H1 (cell line): ENCODE results near the gene XRN2. TPM values are rescaled to one million over a fixed set of nuclear protein-coding genes. Genes with fewer than 3 reads are reported as not detected.

ENCODE experiments used
- CTCF ChIA-PET: fragments of 300-600 bp; sonication (Branson Sonifier 250); formaldehyde crosslinking; loops from one replicate; lab custom pipeline; 2021; ENCODE audit not compliant: partially characterized antibody; lab: Charles Lee
- POLR2A ChIA-PET: fragments of 300-600 bp; sonication (Branson Sonifier 250); formaldehyde crosslinking; loops from one replicate; lab custom pipeline; 2021; ENCODE audit warnings: inconsistent platforms; ENCODE audit not compliant: partially characterized antibody; lab: Charles Lee
- DNase-seq, 2 experiments: peaks; one replicate each; pipeline versions ENCODE4 v3.0.0 to v3.0.0-alpha.2; 2010 to 2022; ENCODE audit warnings: low spot score in 2 of 2, low read depth in 1 of 2, mixed read lengths in 1 of 2
- FAIRE-seq: peaks from 2 replicates; lab custom pipeline; 2011; peaks lifted over from hg19 to GRCh38; lab: Jason Lieb, UNC
- H2AFZ ChIP-seq: 2 replicates; pipeline ENCODE4 v1.8.1; 2012; ENCODE audit warnings: low read length, inconsistent platforms
- H2AK5ac ChIP-seq: 2 replicates; pipeline ENCODE4 v1.6.1; 2013; ENCODE audit warnings: low read depth, low read length
- H2BK120ac ChIP-seq: replicated peaks from 2 replicates; pipeline ENCODE3; 2013; ENCODE audit warnings: low read depth, low read length, inconsistent platforms
- H2BK12ac ChIP-seq: 2 replicates; pipeline ENCODE4 v1.6.1; 2013; ENCODE audit warnings: low read depth, low read length
- H2BK15ac ChIP-seq: 2 replicates; pipeline ENCODE4 v1.6.1; 2013; ENCODE audit warnings: low read length
- H2BK20ac ChIP-seq: 2 replicates; pipeline ENCODE4 v1.6.1; 2013; ENCODE audit warnings: low read length
- H2BK5ac ChIP-seq: 2 replicates; pipeline ENCODE4 v1.6.1; 2013; ENCODE audit warnings: low read depth, low read length
- H3K14ac ChIP-seq: 2 replicates; pipeline ENCODE4 v1.6.1; 2013; ENCODE audit warnings: inconsistent platforms; ENCODE audit not compliant: insufficient read length
- H3K18ac ChIP-seq: 2 replicates; pipeline ENCODE4 v1.6.1; 2013; ENCODE audit warnings: low read length; ENCODE audit errors: extremely low read depth
- H3K23ac ChIP-seq: 2 replicates; pipeline ENCODE4 v1.6.1; 2013; ENCODE audit warnings: inconsistent platforms; ENCODE audit not compliant: insufficient read length
- H3K23me2 ChIP-seq: 2 replicates; pipeline ENCODE4 v1.6.1; 2013; ENCODE audit warnings: low read depth, low read length
- H3K27ac ChIP-seq: 2 replicates; pipeline ENCODE4 v1.6.1; 2011; ENCODE audit warnings: low read depth, low read length, inconsistent platforms
- H3K27me3 ChIP-seq, 4 experiments: replicated peaks in 1 of 4; 1 replicate in 1 of 4; 2 replicates in 3 of 4; pipeline versions ENCODE4 v1.6.1 to v1.8.1; 2011 to 2013; ENCODE audit warnings: low read length in 3 of 4, mild to moderate bottlenecking in 3 of 4, inconsistent platforms in 2 of 4, mixed read lengths in 2 of 4, moderate library complexity in 1 of 4; ENCODE audit not compliant: control insufficient read depth in 3 of 4, insufficient read depth in 3 of 4; ENCODE audit errors: extremely low read depth in 1 of 4
- H3K36me3 ChIP-seq, 4 experiments: 2 replicates each; pipeline versions ENCODE4 v1.6.1 to v1.8.1; 2011 to 2013; ENCODE audit warnings: mild to moderate bottlenecking in 4 of 4, low read length in 3 of 4, moderate library complexity in 2 of 4, control low read depth in 1 of 4, inconsistent platforms in 1 of 4; ENCODE audit not compliant: insufficient read depth in 4 of 4, control insufficient read depth in 2 of 4
- H3K4ac ChIP-seq: replicated peaks from 2 replicates; pipeline ENCODE3; 2013; ENCODE audit warnings: low read length, low read depth, mixed read lengths, inconsistent platforms; ENCODE audit not compliant: insufficient read length
- H3K4me1 ChIP-seq, 4 experiments: replicated peaks in 1 of 4; 1 replicate in 1 of 4; 2 replicates in 3 of 4; pipeline versions ENCODE4 v1.6.1 to v1.8.1; 2011 to 2013; ENCODE audit warnings: low read length in 3 of 4, inconsistent platforms in 2 of 4, mixed read lengths in 1 of 4; ENCODE audit not compliant: insufficient read depth in 4 of 4, control insufficient read depth in 3 of 4
- H3K4me2 ChIP-seq, 2 experiments: 2 replicates each; pipeline versions ENCODE4 v1.6.1 to v1.8.1; 2011 to 2013; ENCODE audit warnings: low read depth in 2 of 2, low read length in 2 of 2, control low read depth in 1 of 2, inconsistent platforms in 1 of 2, mild to moderate bottlenecking in 1 of 2; ENCODE audit not compliant: insufficient read depth in 1 of 2
- H3K4me3 ChIP-seq, 4 experiments: fragments of 200-600, 300-600 bp in 1 of 4; sonication (generic), shearing (Covaris generic), sonication (Bioruptor Twin) in 1 of 4; 2 replicates each; pipeline versions ENCODE4 v1.5.1 to v1.8.1; 2011 to 2016; ENCODE audit warnings: low read length in 4 of 4, low read depth in 3 of 4, control low read depth in 2 of 4, inconsistent platforms in 2 of 4, mild to moderate bottlenecking in 2 of 4, mixed read lengths in 1 of 4, moderate library complexity in 1 of 4; ENCODE audit not compliant: insufficient read depth in 2 of 4; ENCODE audit errors: extremely low read depth in 1 of 4
- H3K56ac ChIP-seq: replicated peaks from 2 replicates; pipeline ENCODE3; 2013; ENCODE audit warnings: low read depth, mild to moderate bottlenecking, mixed read lengths, low read length, inconsistent platforms; ENCODE audit not compliant: insufficient read length
- H3K79me1 ChIP-seq: 2 replicates; pipeline ENCODE4 v1.6.1; 2013; ENCODE audit warnings: low read depth, low read length, control low read depth
- H3K79me2 ChIP-seq, 2 experiments: 2 replicates each; pipeline versions ENCODE4 v1.6.1 to v1.8.1; 2012 to 2013; ENCODE audit warnings: low read length in 2 of 2, mild to moderate bottlenecking in 2 of 2, inconsistent platforms in 1 of 2; ENCODE audit not compliant: insufficient read depth in 2 of 2, control insufficient read depth in 1 of 2
- H3K9ac ChIP-seq, 4 experiments: replicated peaks in 1 of 4; 1 replicate in 1 of 4; 2 replicates in 3 of 4; pipeline versions ENCODE4 v1.6.1 to v1.8.1; 2011 to 2013; ENCODE audit warnings: low read depth in 3 of 4, low read length in 3 of 4, control low read depth in 2 of 4, mild to moderate bottlenecking in 2 of 4, moderate library complexity in 2 of 4, inconsistent platforms in 1 of 4; ENCODE audit errors: extremely low read depth in 1 of 4
- H3K9me3 ChIP-seq, 2 experiments: 2 replicates each; pipeline versions ENCODE4 v1.6.1 to v1.8.1; 2012 to 2013; ENCODE audit warnings: mild to moderate bottlenecking in 2 of 2, moderate library complexity in 2 of 2, control low read depth in 1 of 2, inconsistent platforms in 1 of 2, low read depth in 1 of 2, low read length in 1 of 2, mixed read lengths in 1 of 2; ENCODE audit not compliant: insufficient read depth in 2 of 2
- H4K20me1 ChIP-seq, 2 experiments: replicated peaks in 1 of 2; 2 replicates each; pipeline versions ENCODE3 to v1.8.1; 2011 to 2013; ENCODE audit warnings: inconsistent platforms in 2 of 2, low read length in 2 of 2, mild to moderate bottlenecking in 1 of 2; ENCODE audit not compliant: insufficient read depth in 2 of 2, control insufficient read depth in 1 of 2
- H4K5ac ChIP-seq: 2 replicates; pipeline ENCODE4 v1.6.1; 2013; ENCODE audit warnings: low read length, low read depth, mixed read lengths, inconsistent platforms; ENCODE audit not compliant: insufficient read length
- H4K8ac ChIP-seq: 2 replicates; pipeline ENCODE4 v1.8.0; 2013; ENCODE audit warnings: mild to moderate bottlenecking, moderate library complexity, low read length, inconsistent platforms; ENCODE audit not compliant: insufficient read depth; ENCODE audit errors: extremely low read depth
- H4K91ac ChIP-seq: replicated peaks from 2 replicates; pipeline ENCODE3; 2013; ENCODE audit warnings: low read length, mixed read lengths, inconsistent platforms; ENCODE audit not compliant: insufficient read length
- CREB1 ChIP-seq: IDR thresholded peaks from 2 replicates; pipeline ENCODE4 v1.6.1; 2012; ENCODE audit warnings: inconsistent platforms
- EGR1 ChIP-seq: IDR thresholded peaks from 2 replicates; pipeline ENCODE4 v1.6.1; 2011; ENCODE audit warnings: low read depth, low read length, borderline replicate concordance
- EP300 ChIP-seq, 2 experiments: IDR thresholded peaks; 1 replicate in 1 of 2; 2 replicates in 1 of 2; pipeline ENCODE4 v1.6.1; 2011 to 2012; ENCODE audit warnings: low read depth in 2 of 2, low read length in 2 of 2, mild to moderate bottlenecking in 2 of 2, borderline replicate concordance in 1 of 2, inconsistent platforms in 1 of 2, moderate library complexity in 1 of 2
- HDAC6 ChIP-seq: IDR thresholded peaks from one replicate; pipeline ENCODE4 v1.7.1; 2012; ENCODE audit warnings: low read depth, mild to moderate bottlenecking, inconsistent platforms, low read length, moderate library complexity
- JUND ChIP-seq: IDR thresholded peaks from 2 replicates; pipeline ENCODE4 v1.6.1; 2011; ENCODE audit warnings: mild to moderate bottlenecking, improper control_type of control experiment, low read length
- KDM1A ChIP-seq: fragments of 200-600, 300-600 bp; sonication (generic); IDR thresholded peaks from 2 replicates; pipeline ENCODE4 v1.7.1; 2016; ENCODE audit warnings: mild to moderate bottlenecking, low read length, borderline replicate concordance
- MAFK ChIP-seq: IDR thresholded peaks from 2 replicates; pipeline ENCODE4 v1.6.1; 2012; ENCODE audit warnings: low read depth, mild to moderate bottlenecking, improper control_type of control experiment, low read length
- NANOG ChIP-seq: IDR thresholded peaks from 2 replicates; pipeline ENCODE4 v1.6.1; 2011; ENCODE audit warnings: low read length, low read depth, mild to moderate bottlenecking, inconsistent platforms; ENCODE audit not compliant: insufficient read depth, poor library complexity, severe bottlenecking
- POLR2AphosphoS5 ChIP-seq: IDR thresholded peaks from 2 replicates; pipeline ENCODE4 v1.6.1; 2011; ENCODE audit warnings: low read depth, low read length
- SP1 ChIP-seq: IDR thresholded peaks from 2 replicates; pipeline ENCODE4 v1.6.1; 2011; ENCODE audit warnings: low read depth, low read length
- SP4 ChIP-seq: IDR thresholded peaks from 2 replicates; pipeline ENCODE4 v1.6.1; 2012; ENCODE audit warnings: low read length, inconsistent platforms
- TBP ChIP-seq: IDR thresholded peaks from 2 replicates; pipeline ENCODE4 v1.6.1; 2011; ENCODE audit warnings: low read depth, low read length, improper control_type of control experiment
- TEAD4 ChIP-seq: IDR thresholded peaks from 2 replicates; pipeline ENCODE4 v1.6.1; 2012; ENCODE audit warnings: low read depth, low read length, inconsistent platforms, mixed read lengths
- ZNF274 ChIP-seq: IDR thresholded peaks from 2 replicates; pipeline ENCODE4 v1.7.0; 2012; ENCODE audit warnings: low read length, borderline replicate concordance; ENCODE audit errors: extremely low read depth
- WGBS, 2 experiments: shearing (Covaris generic) in 1 of 2; methylation state at CpG; one replicate each; pipeline versions ENCODE4 v1.1.6 to v1.1.7; 2013 to 2015; ENCODE audit warnings: low lambda C conversion rate in 2 of 2, mixed read lengths in 2 of 2, inconsistent platforms in 1 of 2, low coverage in 1 of 2, missing lambda C conversion rate in 1 of 2; ENCODE audit not compliant: insufficient replicate concordance in 2 of 2, insufficient coverage in 1 of 2, insufficient read length in 1 of 2; ENCODE audit errors: extremely low coverage in 1 of 2, missing lambda C conversion rate in 1 of 2; 5-methylcytosine and 5-hydroxymethylcytosine counted together
- polyA plus RNA-seq, 7 experiments: library from polyadenylated mRNA; depleted of rRNA in 3 of 7; stranded (reverse) in 5 of 7; unstranded in 2 of 7; fragments of >200 nt in 5 of 7; fragments of 200-250 nt in 2 of 7; gene quantifications; 1 replicate in 5 of 7; 2 replicates in 1 of 7; 4 replicates in 1 of 7; pipeline versions ENCODE4 v1.2.1 to v1.2.3, GENCODE V29; 2011 to 2013; ENCODE audit warnings: missing spikeins in 2 of 7, mixed read lengths in 2 of 7
- total RNA-seq: library from RNA; stranded (reverse); fragmentation: NEBNext Ultra II Directional; extraction: Animal tissue kit (Norgen Biotek cat#: 25700); gene quantifications from 2 replicates; pipeline ENCODE4 v1.2.1, GENCODE V29; 2021
- TF ChIP-seq, protein P1 (sequence below): IDR thresholded peaks from 2 replicates; pipeline ENCODE4 v1.6.1; 2012; ENCODE audit warnings: inconsistent platforms

XRN2 gene
- total and polyA plus RNA-seq, 2 of the 8 experiments (the other 6 are each of a cell fraction or from before 2014, with no cell fraction given): 60.3 to 139 TPM

- no peak overlapping the region for H2BK20ac ChIP-seq
- TF ChIP-seq NANOG (no peak), SP4 (no peak), MAFK (no peak), EP300 (IDR thresholded peaks at IDR 0.05; ENCODE audit: borderline replicate concordance in 1 of 2, low read depth in 2 of 2, low read length in 2 of 2) (no peak), TBP (no peak), HDAC6 (no peak), TEAD4 (no peak), ZNF274 (no peak), POLR2AphosphoS5 (no peak), EGR1 (no peak), JUND (no peak), CREB1 (no peak), SP1 (no peak), KDM1A (no peak)
- TF ChIP-seq, protein P1, sequence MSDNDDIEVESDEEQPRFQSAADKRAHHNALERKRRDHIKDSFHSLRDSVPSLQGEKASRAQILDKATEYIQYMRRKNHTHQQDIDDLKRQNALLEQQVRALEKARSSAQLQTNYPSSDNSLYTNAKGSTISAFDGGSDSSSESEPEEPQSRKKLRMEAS: no peak
- no peak overlapping the region for H4K91ac ChIP-seq
- no peak overlapping the region for H2BK5ac ChIP-seq
- FAIRE-seq (no peak), DNase-seq (no peak)
- no peak overlapping the region for H2AK5ac ChIP-seq
- H3K27ac ChIP-seq: no peak overlapping the region
- H3K4me2 ChIP-seq: no peak overlapping the region
- H3K36me3 ChIP-seq: peaks cover 9 to 93% (median 50%) of the 10 kb centered on the region in 4 experiments
- POLR2A ChIA-PET: no interaction called here
- no peak overlapping the region for H3K56ac ChIP-seq
- peaks cover 0 to 37% of the 10 kb centered on the region in 2 experiments; a peak in 2 of 4 replicates for H3K79me2 ChIP-seq
- H3K4ac ChIP-seq: no peak overlapping the region
- H3K4me3 ChIP-seq: no peak overlapping the region
- H3K27me3 ChIP-seq: no peaks in the 10 kb centered on the region
- H2BK15ac ChIP-seq: no peak overlapping the region
- no peak overlapping the region for H3K14ac ChIP-seq
- no peaks in the 10 kb centered on the region for H3K23me2 ChIP-seq
- H3K9ac ChIP-seq: no peak overlapping the region
- no peak overlapping the region for H4K8ac ChIP-seq
- 99% methylated on average over 4 of the region's 4 CpGs; no CpG with 5 or more reads in 1 of the 2 experiments for WGBS, 2 experiments
- peaks cover 7% of the 10 kb centered on the region; the same call in 1 of the 2 replicates for H3K79me1 ChIP-seq
- H3K4me1 ChIP-seq: peaks cover 0 to 4% (median 0%) of the 10 kb centered on the region in 4 experiments; a peak in 3 of 7 replicates
- no peak overlapping the region for H3K18ac ChIP-seq
- no peaks in the 10 kb centered on the region; a peak in 1 of 4 replicates for H3K9me3 ChIP-seq
- H4K20me1 ChIP-seq: peaks cover 9 to 16% of the 10 kb centered on the region in 2 experiments
- H4K5ac ChIP-seq: no peak overlapping the region
- H3K23ac ChIP-seq: no peak overlapping the region
- no peak overlapping the region for H2BK120ac ChIP-seq
- no peak overlapping the region for H2AFZ ChIP-seq
- H2BK12ac ChIP-seq: no peak overlapping the region
- CTCF ChIA-PET: no interaction called here
Measured at GRCh38 chr20:21338291-21338690, 35.2 kb downstream of the XRN2 start.
